A549 (cell line): ENCODE data around the gene CCDC71L. TPM values are rescaled to one million over a fixed set of nuclear protein-coding genes. Genes with fewer than 3 reads are reported as not detected.

Source experiments
- ATAC-seq, 2 experiments: fragments of 200-7000 bp in 1 of 2; fragments of >200 bp in 1 of 2; cut with Nextera tagmentation in 1 of 2; cut with Tn5 transposase in 1 of 2; 3 replicates each; pipeline versions ENCODE4 v1.8.0 to v1.9.1; 2018 to 2020; ENCODE audit warnings: mild to moderate bottlenecking in 1 of 2, moderate library complexity in 1 of 2
- CTCF ChIA-PET: fragments of 300-600 bp; sonication (Branson Sonifier 250); formaldehyde crosslinking; extraction: SDS; loops from one replicate; lab custom pipeline; 2021; ENCODE audit warnings: antibody characterized with exemption, inconsistent platforms; lab: Yijun Ruan, JAX
- POLR2A ChIA-PET: fragments of 350-600 bp; formaldehyde crosslinking; extraction: SDS; loops from one replicate; lab custom pipeline; 2021; ENCODE audit warnings: antibody characterized with exemption, inconsistent platforms; lab: Yijun Ruan, JAX
- DNase-seq, 2 experiments: peaks; one replicate each; pipeline versions ENCODE4 v3.0.0 to v3.0.0-alpha.2; 2011 to 2016; ENCODE audit warnings: low read depth in 1 of 2, low spot score in 1 of 2
- FAIRE-seq: peaks from 2 replicates; lab custom pipeline; 2011; peaks lifted over from hg19 to GRCh38; lab: Jason Lieb, UNC
- H3K27ac ChIP-seq, 2 experiments: fragments of >200 bp; sonication (Bioruptor Twin); formaldehyde crosslinking; 3 replicates each; pipeline ENCODE4 v1.5.1; 2016 to 2017
- H3K4me1 ChIP-seq: fragments of >200 bp; sonication (Bioruptor Twin); formaldehyde crosslinking; 3 replicates; pipeline ENCODE4 v1.6.1; 2016
- H3K4me2 ChIP-seq: fragments of >200 bp; sonication (Bioruptor Twin); formaldehyde crosslinking; 3 replicates; pipeline ENCODE4 v1.6.1; 2016
- H3K4me3 ChIP-seq: fragments of >200 bp; sonication (Bioruptor Twin); formaldehyde crosslinking; 3 replicates; pipeline ENCODE4 v1.5.1; 2016
- H3K9me3 ChIP-seq: fragments of >200 bp; sonication (Bioruptor Twin); formaldehyde crosslinking; 3 replicates; pipeline ENCODE4 v1.6.1; 2016
- CBX8 ChIP-seq: fragments of 200-600 bp; sonication (generic); IDR thresholded peaks from 2 replicates; pipeline ENCODE4 v1.6.1; 2016
- CHD2 ChIP-seq: fragments of 150-350 bp; IDR thresholded peaks from 2 replicates; pipeline ENCODE4 v1.6.1; 2014; ENCODE audit warnings: low read length; ENCODE audit not compliant: partially characterized antibody
- GATA3 ChIP-seq: IDR thresholded peaks from 2 replicates; pipeline ENCODE4 v1.6.1; 2012; ENCODE audit warnings: borderline replicate concordance
- HDAC2 ChIP-seq: fragments of 200-600 bp; sonication (generic); IDR thresholded peaks from 2 replicates; pipeline ENCODE4 v1.6.1; 2016
- HOXA7 ChIP-seq: fragments of 250-450 bp; sonication (Bioruptor Pico); IDR thresholded peaks from 2 replicates; pipeline ENCODE4 v1.5.0; 2020; ENCODE audit warnings: mild to moderate bottlenecking, moderate library complexity
- JUNB ChIP-seq: fragments of >200 bp; sonication (Bioruptor Twin); formaldehyde crosslinking; IDR thresholded peaks from 2 replicates; pipeline ENCODE4 v1.6.1; 2016
- NFE2L2 ChIP-seq: fragments of 150-350 bp; conservative IDR thresholded peaks from 2 replicates; pipeline ENCODE4 v1.6.1; 2014; ENCODE audit warnings: low read length
- POLR2AphosphoS2 ChIP-seq: conservative IDR thresholded peaks from 2 replicates; pipeline ENCODE4 v1.6.1; 2012; ENCODE audit warnings: low read length, improper control_type of control experiment, inconsistent platforms
- RAD21 ChIP-seq, 2 experiments: fragments of >200 bp in 1 of 2; sonication (Bioruptor Twin) in 1 of 2; formaldehyde crosslinking in 1 of 2; IDR thresholded peaks in 1 of 2; conservative IDR thresholded peaks in 1 of 2; 2 replicates in 1 of 2; 3 replicates in 1 of 2; pipeline ENCODE4 v1.6.1; 2012 to 2018; ENCODE audit warnings: inconsistent platforms in 1 of 2
- RFX5 ChIP-seq: fragments of 450-650 bp; IDR thresholded peaks from 2 replicates; pipeline ENCODE4 v1.7.1; 2014; ENCODE audit warnings: antibody characterized with exemption, mild to moderate bottlenecking, moderate library complexity
- SMC3 ChIP-seq: fragments of >200 bp; sonication (Bioruptor Twin); formaldehyde crosslinking; IDR thresholded peaks from 3 replicates; pipeline ENCODE4 v1.6.1; 2018; ENCODE audit warnings: inconsistent platforms
- TFCP2L1 ChIP-seq: fragments of 250-450 bp; sonication (Bioruptor Pico); IDR thresholded peaks from 2 replicates; pipeline ENCODE4 v1.5.0; 2021; ENCODE audit warnings: mild to moderate bottlenecking
- TP53 ChIP-seq: fragments of 250-450 bp; sonication (Bioruptor Pico); IDR thresholded peaks from 2 replicates; pipeline ENCODE4 v1.5.0; 2021; ENCODE audit warnings: mild to moderate bottlenecking, moderate library complexity
- ZFP36 ChIP-seq: fragments of 450-650 bp; IDR thresholded peaks from 2 replicates; pipeline ENCODE4 v1.6.1; 2014; ENCODE audit warnings: borderline replicate concordance; ENCODE audit not compliant: partially characterized antibody
- ZSCAN20 ChIP-seq: fragments of 250-450 bp; sonication (Bioruptor Pico); IDR thresholded peaks from 2 replicates; pipeline ENCODE4 v1.8.0; 2022; ENCODE audit warnings: mild to moderate bottlenecking, moderate library complexity
- WGBS: methylation state at CpG from one replicate; pipeline ENCODE4 v1.1.6; 2017; ENCODE audit errors: missing lambda C conversion rate; 5-methylcytosine and 5-hydroxymethylcytosine counted together
- polyA plus RNA-seq, 4 experiments: library from polyadenylated mRNA; depleted of rRNA in 3 of 4; stranded (reverse); fragments of >200 nt; fragmentation: RNase III in 1 of 4; extraction: RNeasy Plus Mini Kit Qiagen cat#74134 plus additional on column Dnase treatment in 1 of 4; gene quantifications; 2 replicates in 3 of 4; 3 replicates in 1 of 4; pipeline ENCODE4 v1.2.3, GENCODE V29; 2011 to 2017
- TF ChIP-seq, protein P1 (sequence below): fragments of >200 bp; sonication (Bioruptor Twin); formaldehyde crosslinking; IDR thresholded peaks from 2 replicates; pipeline ENCODE4 v1.6.1; 2016
- TF ChIP-seq, protein P2 (sequence below): IDR thresholded peaks from 2 replicates; pipeline ENCODE4 v1.6.1; 2012; ENCODE audit warnings: low read depth, borderline replicate concordance
- TF ChIP-seq, protein P3 (sequence below): IDR thresholded peaks from 2 replicates; pipeline ENCODE4 v1.6.1; 2012
- TF ChIP-seq, protein P4 (sequence below): fragments of 250-450 bp; sonication (Bioruptor Pico); IDR thresholded peaks from 2 replicates; pipeline ENCODE4 v1.5.0; 2021; ENCODE audit warnings: mild to moderate bottlenecking, moderate library complexity, borderline replicate concordance
- TF ChIP-seq, protein P5 (sequence below): IDR thresholded peaks from 2 replicates; pipeline ENCODE4 v1.6.1; 2012
- TF ChIP-seq, protein P6 (sequence below): fragments of >200 bp; sonication (Bioruptor Twin); formaldehyde crosslinking; IDR thresholded peaks from 3 replicates; pipeline ENCODE4 v1.5.1; 2016
- TF ChIP-seq, protein P7 (sequence below): fragments of 250-450 bp; sonication (Bioruptor Pico); IDR thresholded peaks from 2 replicates; pipeline ENCODE4 v1.5.0; 2020; ENCODE audit warnings: low read depth, mild to moderate bottlenecking, moderate library complexity
- TF ChIP-seq, protein P8 (sequence below): fragments of 200-600 bp; sonication (generic); IDR thresholded peaks from 2 replicates; pipeline ENCODE4 v1.6.1; 2016; ENCODE audit warnings: antibody characterized with exemption, mild to moderate bottlenecking, moderate library complexity

Gene CCDC71L
- polyA plus RNA-seq, 2 of the 4 experiments (the other 2 are of a cell fraction): 9.1 to 11.4 TPM

DNA sequence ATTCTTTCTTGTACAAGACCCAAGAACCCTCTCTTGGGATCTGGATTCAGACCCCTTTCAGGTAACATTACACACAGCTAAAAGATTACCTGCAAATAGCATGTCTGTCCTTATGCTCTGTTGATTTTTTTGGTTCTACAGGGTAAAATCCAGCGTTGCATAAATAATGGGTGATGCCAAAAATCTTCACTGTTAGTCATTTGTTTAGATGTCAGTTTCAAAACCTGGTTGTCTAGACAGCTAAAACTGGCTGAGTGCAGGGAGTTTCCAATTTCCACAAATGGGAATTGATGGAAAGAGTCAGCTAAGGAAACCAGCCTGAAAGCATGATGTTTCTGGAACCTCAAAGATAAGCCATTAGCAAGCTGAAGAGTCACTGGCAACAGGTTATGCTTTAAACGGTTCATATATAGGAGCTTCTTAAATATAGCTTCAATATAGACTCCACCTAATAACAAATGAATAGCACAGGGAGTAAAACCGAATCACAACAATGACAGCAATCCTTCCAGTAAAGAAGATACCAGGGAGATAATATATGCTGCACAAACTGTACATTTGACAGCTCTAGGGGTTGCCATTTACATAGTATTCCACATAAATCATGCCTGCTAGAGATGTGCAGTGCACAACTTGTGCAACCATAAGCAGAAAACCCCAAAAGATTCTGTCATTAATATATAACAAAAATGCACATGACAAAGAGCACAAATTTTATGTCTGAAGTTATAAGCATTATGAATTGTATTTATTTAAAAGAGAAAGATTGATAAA lies 20.4 kb downstream of the CCDC71L start:
- no peak for ATAC-seq
- WGBS: 3% methylated on average over 3 of the region's 3 CpGs
- no peak overlapping the region for H3K27ac ChIP-seq
- H3K4me1 ChIP-seq: no peaks in the 10 kb centered on the region; the same call in 2 of the 3 replicates
- no peak overlapping the region for H3K4me3 ChIP-seq
- DNase-seq: no peak
- TF ChIP-seq TFCP2L1 (CRISPR knock-in tag): no peak
- no peak for TF ChIP-seq RAD21 (conservative IDR thresholded peaks at IDR 0.05 in 1 of 2, IDR thresholded peaks at IDR 0.05 in 1 of 2)
- no peak for TF ChIP-seq HDAC2
- TF ChIP-seq TP53: no peak
- no peak for TF ChIP-seq RFX5
- no peak for TF ChIP-seq GATA3
- TF ChIP-seq POLR2AphosphoS2: no peak
- no peak for TF ChIP-seq ZFP36
- no peaks in the 10 kb centered on the region; the same call in 2 of the 3 replicates for H3K9me3 ChIP-seq
- no peak for FAIRE-seq
- POLR2A ChIA-PET: no interaction called here
- CTCF ChIA-PET: interaction anchor here (0.6 to 8.0 kb wide), 2 partner anchors 17 to 98 kb away, joined by 3 to 46 read pairs; partner anchors contain the start of gene CCDC71L
- no peak overlapping the region for H3K4me2 ChIP-seq

DNA sequence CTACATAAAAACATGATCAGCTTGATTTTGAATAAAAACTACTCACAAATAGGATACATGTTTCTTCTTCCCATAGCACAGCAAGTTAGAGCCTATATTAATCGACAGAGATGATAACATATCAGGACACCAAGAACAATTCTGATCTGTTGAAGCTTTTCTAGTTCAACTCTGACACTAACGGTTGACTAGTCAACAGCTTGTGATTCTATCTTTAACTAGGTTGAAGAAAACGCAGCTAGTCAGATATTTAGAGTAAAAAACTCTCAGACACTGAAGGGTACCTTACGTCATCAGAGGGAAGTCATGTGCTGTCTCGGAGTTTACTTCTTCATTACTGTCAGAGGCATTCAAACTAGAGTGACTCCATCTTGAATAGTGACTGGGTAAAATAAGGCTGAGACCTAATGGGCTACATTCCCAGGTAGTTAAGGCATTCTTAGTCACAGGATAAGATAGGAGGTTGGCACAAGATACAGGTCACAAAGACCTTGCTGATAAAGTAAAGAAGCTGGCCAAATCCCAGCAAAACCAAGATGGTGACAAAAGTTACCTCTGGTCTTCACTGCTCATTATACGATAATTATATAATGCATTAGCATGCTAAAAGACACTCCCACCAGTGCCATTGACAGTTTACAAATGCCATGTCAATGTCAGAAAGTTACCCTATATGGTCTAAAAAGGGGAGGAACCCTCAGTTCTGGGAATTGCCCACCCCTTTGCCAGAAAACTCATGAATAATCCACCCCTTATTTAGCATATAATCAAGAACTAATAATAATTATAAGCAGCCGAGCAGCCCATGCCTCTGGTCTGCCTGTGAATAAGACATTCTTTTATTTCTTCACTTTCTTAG lies 21.3 kb downstream of the CCDC71L start:
- Histone ChIP-seq H3K27ac (no peak overlapping the region), H3K4me1 (no peaks in the 10 kb centered on the region; the same call in 2 of the 3 replicates), H3K9me3 (peaks cover 3% of the 10 kb centered on the region; the same call in 1 of the 3 replicates), H3K4me2 (no peak overlapping the region), H3K4me3 (no peak overlapping the region)
- no peak for FAIRE-seq
- POLR2A ChIA-PET: no interaction called here
- DNase-seq: no peak
- CTCF ChIA-PET: interaction anchor here (0.6 to 8.0 kb wide), 2 partner anchors 18 to 97 kb away, joined by 3 to 46 read pairs; partner anchors contain the start of gene CCDC71L
- ATAC-seq: no peak
- 28% methylated on average over 7 of the region's 7 CpGs for WGBS
- TF ChIP-seq CBX8 (no peak), ZSCAN20 (CRISPR knock-in tag) (no peak), CHD2 (no peak), SMC3 (no peak), HOXA7 (CRISPR knock-in tag) (no peak), HDAC2 (no peak), POLR2AphosphoS2 (no peak), JUNB (no peak), NFE2L2 (no peak)
- TF ChIP-seq, protein P1, sequence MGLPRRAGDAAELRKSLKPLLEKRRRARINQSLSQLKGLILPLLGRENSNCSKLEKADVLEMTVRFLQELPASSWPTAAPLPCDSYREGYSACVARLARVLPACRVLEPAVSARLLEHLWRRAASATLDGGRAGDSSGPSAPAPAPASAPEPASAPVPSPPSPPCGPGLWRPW: no peak
- TF ChIP-seq, protein P2, sequence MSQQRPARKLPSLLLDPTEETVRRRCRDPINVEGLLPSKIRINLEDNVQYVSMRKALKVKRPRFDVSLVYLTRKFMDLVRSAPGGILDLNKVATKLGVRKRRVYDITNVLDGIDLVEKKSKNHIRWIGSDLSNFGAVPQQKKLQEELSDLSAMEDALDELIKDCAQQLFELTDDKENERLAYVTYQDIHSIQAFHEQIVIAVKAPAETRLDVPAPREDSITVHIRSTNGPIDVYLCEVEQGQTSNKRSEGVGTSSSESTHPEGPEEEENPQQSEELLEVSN: no peak
- TF ChIP-seq, protein P3, sequence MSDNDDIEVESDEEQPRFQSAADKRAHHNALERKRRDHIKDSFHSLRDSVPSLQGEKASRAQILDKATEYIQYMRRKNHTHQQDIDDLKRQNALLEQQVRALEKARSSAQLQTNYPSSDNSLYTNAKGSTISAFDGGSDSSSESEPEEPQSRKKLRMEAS: no peak
- TF ChIP-seq, protein P4, sequence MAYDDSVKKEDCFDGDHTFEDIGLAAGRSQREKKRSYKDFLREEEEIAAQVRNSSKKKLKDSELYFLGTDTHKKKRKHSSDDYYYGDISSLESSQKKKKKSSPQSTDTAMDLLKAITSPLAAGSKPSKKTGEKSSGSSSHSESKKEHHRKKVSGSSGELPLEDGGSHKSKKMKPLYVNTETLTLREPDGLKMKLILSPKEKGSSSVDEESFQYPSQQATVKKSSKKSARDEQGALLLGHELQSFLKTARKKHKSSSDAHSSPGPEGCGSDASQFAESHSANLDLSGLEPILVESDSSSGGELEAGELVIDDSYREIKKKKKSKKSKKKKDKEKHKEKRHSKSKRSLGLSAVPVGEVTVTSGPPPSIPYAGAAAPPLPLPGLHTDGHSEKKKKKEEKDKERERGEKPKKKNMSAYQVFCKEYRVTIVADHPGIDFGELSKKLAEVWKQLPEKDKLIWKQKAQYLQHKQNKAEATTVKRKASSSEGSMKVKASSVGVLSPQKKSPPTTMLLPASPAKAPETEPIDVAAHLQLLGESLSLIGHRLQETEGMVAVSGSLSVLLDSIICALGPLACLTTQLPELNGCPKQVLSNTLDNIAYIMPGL: no peak
- TF ChIP-seq, protein P5, sequence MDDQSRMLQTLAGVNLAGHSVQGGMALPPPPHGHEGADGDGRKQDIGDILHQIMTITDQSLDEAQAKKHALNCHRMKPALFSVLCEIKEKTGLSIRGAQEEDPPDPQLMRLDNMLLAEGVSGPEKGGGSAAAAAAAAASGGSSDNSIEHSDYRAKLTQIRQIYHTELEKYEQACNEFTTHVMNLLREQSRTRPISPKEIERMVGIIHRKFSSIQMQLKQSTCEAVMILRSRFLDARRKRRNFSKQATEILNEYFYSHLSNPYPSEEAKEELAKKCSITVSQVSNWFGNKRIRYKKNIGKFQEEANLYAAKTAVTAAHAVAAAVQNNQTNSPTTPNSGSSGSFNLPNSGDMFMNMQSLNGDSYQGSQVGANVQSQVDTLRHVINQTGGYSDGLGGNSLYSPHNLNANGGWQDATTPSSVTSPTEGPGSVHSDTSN: no peak
- TF ChIP-seq, protein P6, sequence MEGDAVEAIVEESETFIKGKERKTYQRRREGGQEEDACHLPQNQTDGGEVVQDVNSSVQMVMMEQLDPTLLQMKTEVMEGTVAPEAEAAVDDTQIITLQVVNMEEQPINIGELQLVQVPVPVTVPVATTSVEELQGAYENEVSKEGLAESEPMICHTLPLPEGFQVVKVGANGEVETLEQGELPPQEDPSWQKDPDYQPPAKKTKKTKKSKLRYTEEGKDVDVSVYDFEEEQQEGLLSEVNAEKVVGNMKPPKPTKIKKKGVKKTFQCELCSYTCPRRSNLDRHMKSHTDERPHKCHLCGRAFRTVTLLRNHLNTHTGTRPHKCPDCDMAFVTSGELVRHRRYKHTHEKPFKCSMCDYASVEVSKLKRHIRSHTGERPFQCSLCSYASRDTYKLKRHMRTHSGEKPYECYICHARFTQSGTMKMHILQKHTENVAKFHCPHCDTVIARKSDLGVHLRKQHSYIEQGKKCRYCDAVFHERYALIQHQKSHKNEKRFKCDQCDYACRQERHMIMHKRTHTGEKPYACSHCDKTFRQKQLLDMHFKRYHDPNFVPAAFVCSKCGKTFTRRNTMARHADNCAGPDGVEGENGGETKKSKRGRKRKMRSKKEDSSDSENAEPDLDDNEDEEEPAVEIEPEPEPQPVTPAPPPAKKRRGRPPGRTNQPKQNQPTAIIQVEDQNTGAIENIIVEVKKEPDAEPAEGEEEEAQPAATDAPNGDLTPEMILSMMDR: no peak
- TF ChIP-seq, protein P7, sequence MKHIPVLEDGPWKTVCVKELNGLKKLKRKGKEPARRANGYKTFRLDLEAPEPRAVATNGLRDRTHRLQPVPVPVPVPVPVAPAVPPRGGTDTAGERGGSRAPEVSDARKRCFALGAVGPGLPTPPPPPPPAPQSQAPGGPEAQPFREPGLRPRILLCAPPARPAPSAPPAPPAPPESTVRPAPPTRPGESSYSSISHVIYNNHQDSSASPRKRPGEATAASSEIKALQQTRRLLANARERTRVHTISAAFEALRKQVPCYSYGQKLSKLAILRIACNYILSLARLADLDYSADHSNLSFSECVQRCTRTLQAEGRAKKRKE (CRISPR knock-in tag): no peak
- TF ChIP-seq, protein P8, sequence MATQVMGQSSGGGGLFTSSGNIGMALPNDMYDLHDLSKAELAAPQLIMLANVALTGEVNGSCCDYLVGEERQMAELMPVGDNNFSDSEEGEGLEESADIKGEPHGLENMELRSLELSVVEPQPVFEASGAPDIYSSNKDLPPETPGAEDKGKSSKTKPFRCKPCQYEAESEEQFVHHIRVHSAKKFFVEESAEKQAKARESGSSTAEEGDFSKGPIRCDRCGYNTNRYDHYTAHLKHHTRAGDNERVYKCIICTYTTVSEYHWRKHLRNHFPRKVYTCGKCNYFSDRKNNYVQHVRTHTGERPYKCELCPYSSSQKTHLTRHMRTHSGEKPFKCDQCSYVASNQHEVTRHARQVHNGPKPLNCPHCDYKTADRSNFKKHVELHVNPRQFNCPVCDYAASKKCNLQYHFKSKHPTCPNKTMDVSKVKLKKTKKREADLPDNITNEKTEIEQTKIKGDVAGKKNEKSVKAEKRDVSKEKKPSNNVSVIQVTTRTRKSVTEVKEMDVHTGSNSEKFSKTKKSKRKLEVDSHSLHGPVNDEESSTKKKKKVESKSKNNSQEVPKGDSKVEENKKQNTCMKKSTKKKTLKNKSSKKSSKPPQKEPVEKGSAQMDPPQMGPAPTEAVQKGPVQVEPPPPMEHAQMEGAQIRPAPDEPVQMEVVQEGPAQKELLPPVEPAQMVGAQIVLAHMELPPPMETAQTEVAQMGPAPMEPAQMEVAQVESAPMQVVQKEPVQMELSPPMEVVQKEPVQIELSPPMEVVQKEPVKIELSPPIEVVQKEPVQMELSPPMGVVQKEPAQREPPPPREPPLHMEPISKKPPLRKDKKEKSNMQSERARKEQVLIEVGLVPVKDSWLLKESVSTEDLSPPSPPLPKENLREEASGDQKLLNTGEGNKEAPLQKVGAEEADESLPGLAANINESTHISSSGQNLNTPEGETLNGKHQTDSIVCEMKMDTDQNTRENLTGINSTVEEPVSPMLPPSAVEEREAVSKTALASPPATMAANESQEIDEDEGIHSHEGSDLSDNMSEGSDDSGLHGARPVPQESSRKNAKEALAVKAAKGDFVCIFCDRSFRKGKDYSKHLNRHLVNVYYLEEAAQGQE: no peak
